NOMO-1 treated with DMSO at 0.1 percent for 48 hours (cell line): ENCODE data around the gene PIK3R5.

Experiments used
- DNase-seq: peaks from one replicate; lab custom pipeline; 2025; ENCODE audit not compliant: unreplicated experiment; lab: John Stamatoyannopoulos, UW

The PIK3R5 gene

GRCh38 chr17:8953156-8953885 lies 12.2 kb downstream of the PIK3R5 start:
- DNase-seq, result no peak

- no peak for DNase-seq
Observed at GRCh38 chr17:8952191-8952590, 13.3 kb downstream of the PIK3R5 start.

GRCh38 chr17:8951206-8951605 lies 14.3 kb downstream of the PIK3R5 start:
- DNase-seq, result no peak

- no peak for DNase-seq
Observed at GRCh38 chr17:8949061-8949661, 16.3 kb downstream of the PIK3R5 start.

- no peak for DNase-seq
Observed at GRCh38 chr17:8948462-8948861, 17.0 kb downstream of the PIK3R5 start.

GRCh38 chr17:8947201-8947600 lies 18.3 kb downstream of the PIK3R5 start:
- DNase-seq, result no peak

- no peak for DNase-seq
Observed at GRCh38 chr17:8946476-8946875, 19.0 kb downstream of the PIK3R5 start.

- DNase-seq, result no peak
Observed at GRCh38 chr17:8946071-8946470, 19.4 kb downstream of the PIK3R5 start.

GRCh38 chr17:8944748-8945147 lies 20.8 kb downstream of the PIK3R5 start:
- DNase-seq, result peak; percentile 18

- no peak for DNase-seq
Observed at GRCh38 chr17:8944083-8944482, 21.4 kb downstream of the PIK3R5 start.

- no peak for DNase-seq
Observed at GRCh38 chr17:8941980-8942622, 23.4 kb downstream of the PIK3R5 start.

GRCh38 chr17:8941520-8941919 lies 24.0 kb downstream of the PIK3R5 start:
- no peak for DNase-seq

GRCh38 chr17:8940866-8941471 lies 24.5 kb downstream of the PIK3R5 start:
- DNase-seq, result no peak

GRCh38 chr17:8939496-8940334 lies 25.8 kb downstream of the PIK3R5 start:
- DNase-seq, result no peak

GRCh38 chr17:8938933-8939332 lies 26.6 kb downstream of the PIK3R5 start:
- no peak for DNase-seq

GRCh38 chr17:8935191-8935590 lies 30.3 kb downstream of the PIK3R5 start:
- DNase-seq, result peak; percentile 84

GRCh38 chr17:8934346-8934745 lies 31.2 kb downstream of the PIK3R5 start:
- DNase-seq, result no peak

GRCh38 chr17:8930649-8931048 lies 34.9 kb downstream of the PIK3R5 start:
- no peak for DNase-seq

GRCh38 chr17:8928347-8928746 lies 37.2 kb downstream of the PIK3R5 start:
- DNase-seq, result no peak

- DNase-seq, result no peak
Observed at GRCh38 chr17:8927395-8927794, 38.1 kb downstream of the PIK3R5 start.

GRCh38 chr17:8925808-8926207 lies 39.7 kb downstream of the PIK3R5 start:
- no peak for DNase-seq
